SHP77 (cell line): ENCODE data around the gene SHMT2.

ENCODE experiments used
- DNase-seq, 2 experiments: peaks; one replicate each; lab custom pipeline; 2025; lab: John Stamatoyannopoulos, UW

Gene SHMT2

GRCh38 chr12:57240066-57240921 is 10.8 kb downstream of the SHMT2 start:
- peak; percentile 40 to 70 for DNase-seq

- DNase-seq: peak; percentile 20 to 29
Observed at GRCh38 chr12:57240926-57241401, 11.5 kb downstream of the SHMT2 start.

- DNase-seq: no peak
Observed at GRCh38 chr12:57241402-57242310, 12.1 kb downstream of the SHMT2 start.

GRCh38 chr12:57242329-57242690 is 12.8 kb downstream of the SHMT2 start:
- DNase-seq: peak in 1 of 2 experiments; percentile 63

GRCh38 chr12:57242691-57243454 is 13.4 kb downstream of the SHMT2 start:
- DNase-seq: peak; percentile 75 to 78

- peak; percentile 69 to 77 for DNase-seq
Observed at GRCh38 chr12:57243521-57244311, 14.2 kb downstream of the SHMT2 start.

- no peak for DNase-seq
Observed at GRCh38 chr12:57244312-57244696, 14.8 kb downstream of the SHMT2 start.

- no peak for DNase-seq
Observed at GRCh38 chr12:57247041-57247440, 17.5 kb downstream of the SHMT2 start.

- DNase-seq: no peak
Observed at GRCh38 chr12:57248934-57249742, 19.6 kb downstream of the SHMT2 start.

- no peak for DNase-seq
Observed at GRCh38 chr12:57250541-57250940, 21.0 kb downstream of the SHMT2 start.

GRCh38 chr12:57250956-57251355 is 21.4 kb downstream of the SHMT2 start, which contains the start of gene STAC3:
STAC3 (minus strand) TSS chr12:57251187; CDS start chr12:57249636, 1,551 bp downstream.
- no peak for DNase-seq

- no peak for DNase-seq
Observed at GRCh38 chr12:57254506-57255280, 25.2 kb downstream of the SHMT2 start.

GRCh38 chr12:57255916-57256315 is 26.4 kb downstream of the SHMT2 start:
- no peak for DNase-seq

- DNase-seq: no peak
Observed at GRCh38 chr12:57258977-57259970, 29.8 kb downstream of the SHMT2 start.

GRCh38 chr12:57260366-57260765 is 30.9 kb downstream of the SHMT2 start:
- no peak for DNase-seq

- DNase-seq: no peak
Observed at GRCh38 chr12:57261428-57261865, 31.9 kb downstream of the SHMT2 start.

- no peak for DNase-seq
Observed at GRCh38 chr12:57262126-57262822, 32.8 kb downstream of the SHMT2 start.
